ENCODE data around the gene ARFGAP1.

ARFGAP1 gene

DNA sequence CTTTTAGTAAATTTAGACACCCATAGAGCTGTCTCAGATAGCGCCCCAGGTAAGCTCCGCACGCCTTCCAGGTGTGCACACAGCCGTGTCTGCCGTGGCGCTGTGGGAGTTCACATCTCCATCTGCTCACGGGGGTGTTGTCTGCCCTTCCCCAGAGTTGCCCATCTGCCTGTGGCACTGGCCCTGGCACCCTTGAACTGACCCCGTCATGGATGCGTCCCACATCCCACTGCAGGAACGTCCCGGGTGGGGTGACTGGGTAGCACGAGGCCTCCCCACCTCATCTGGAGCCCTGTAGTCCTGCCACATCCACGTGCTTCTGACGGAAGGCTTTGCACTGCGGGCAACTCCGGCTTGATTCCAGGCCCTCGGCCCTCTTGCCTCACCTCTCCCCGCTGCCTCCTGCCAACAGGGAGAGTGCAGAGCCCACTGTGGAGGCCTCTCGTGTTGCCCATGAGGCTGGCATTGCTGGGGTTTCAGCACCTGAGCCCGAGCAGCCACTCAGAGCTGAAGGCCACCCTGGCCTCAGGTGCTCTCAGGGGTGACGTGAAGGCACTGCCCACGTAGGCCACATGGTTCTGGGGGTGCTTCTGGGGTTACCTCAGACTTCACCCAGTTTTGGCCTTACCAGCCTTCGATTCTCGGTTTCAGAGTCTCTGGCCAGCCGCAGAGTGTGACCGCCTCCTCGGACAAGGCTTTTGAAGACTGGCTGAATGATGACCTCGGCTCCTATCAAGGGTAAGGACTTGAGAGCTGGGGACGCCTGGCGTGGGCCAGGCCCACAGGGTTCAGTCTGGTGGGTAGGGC is 5.1 kb downstream of the ARFGAP1 start:
- no peak for DNase-seq (ENCODE audit: low read depth in 2 of 2)

GRCh38 chr20:63278661-63279060 is 6.0 kb downstream of the ARFGAP1 start:
- DNase-seq (ENCODE audit: low read depth in 2 of 2), result no peak

- DNase-seq (ENCODE audit: low read depth in 2 of 2), result no peak
These were observed 7.3 kb downstream of the ARFGAP1 start for GRCh38 chr20:63279931-63280330.

- no peak for DNase-seq (ENCODE audit: low read depth in 2 of 2)
These were observed 7.8 kb downstream of the ARFGAP1 start for GRCh38 chr20:63280371-63280770.

DNA sequence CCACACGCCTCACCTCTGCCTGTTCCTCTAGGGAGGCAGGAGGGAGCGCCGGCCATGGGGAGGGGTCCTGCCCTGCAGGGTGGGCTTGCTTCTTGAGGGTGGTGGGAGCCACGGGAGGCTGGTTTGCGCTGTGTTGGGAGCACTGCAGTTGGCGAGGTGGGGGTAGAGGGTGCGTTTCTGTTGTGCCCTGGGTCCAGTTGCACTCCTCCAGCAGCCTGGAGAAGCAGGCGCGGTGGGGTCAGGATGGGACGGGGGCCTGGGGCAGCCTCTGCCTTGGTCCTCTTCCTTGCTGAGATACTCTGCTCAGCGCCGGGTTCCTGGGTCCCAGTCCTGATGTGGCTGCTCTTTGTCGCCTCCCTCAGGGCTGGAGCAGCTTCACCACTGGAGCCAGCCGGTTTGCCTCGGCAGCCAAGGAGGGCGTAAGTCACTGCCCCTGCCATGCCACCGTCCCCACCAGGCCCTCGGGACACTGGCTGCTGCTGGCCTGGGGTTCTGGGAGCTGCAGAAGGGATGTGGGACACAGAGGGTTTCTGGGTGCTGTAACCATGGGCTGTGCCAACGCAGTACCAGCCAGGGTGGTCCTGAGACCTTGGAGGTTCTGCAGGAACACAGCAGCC is 8.4 kb downstream of the ARFGAP1 start:
- DNase-seq (ENCODE audit: low read depth in 2 of 2), result no peak

- no peak for DNase-seq (ENCODE audit: low read depth in 2 of 2)
These were observed 9.4 kb downstream of the ARFGAP1 start for GRCh38 chr20:63281742-63282665.

DNA sequence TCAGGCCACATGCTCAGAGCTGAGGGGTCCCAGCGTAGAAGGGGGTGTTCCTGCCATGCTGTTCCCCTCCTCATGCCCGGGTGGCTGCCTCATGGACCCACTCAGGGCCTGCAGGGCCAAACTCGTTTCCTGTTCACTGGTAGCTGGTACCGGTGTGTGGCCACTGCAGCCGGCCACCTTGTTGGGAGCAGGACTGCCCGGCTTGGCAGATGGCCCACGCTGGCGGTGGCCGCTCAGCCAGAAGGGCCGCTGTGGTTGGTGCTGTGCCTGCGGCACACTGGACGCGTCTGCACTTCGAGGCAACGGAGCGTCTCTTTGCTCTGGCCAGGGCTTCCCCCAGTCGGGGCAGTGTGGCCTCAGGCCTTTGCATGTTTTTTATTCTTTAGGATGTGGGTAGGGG is 10.3 kb downstream of the ARFGAP1 start:
- DNase-seq (ENCODE audit: low read depth in 2 of 2), result no peak

DNA sequence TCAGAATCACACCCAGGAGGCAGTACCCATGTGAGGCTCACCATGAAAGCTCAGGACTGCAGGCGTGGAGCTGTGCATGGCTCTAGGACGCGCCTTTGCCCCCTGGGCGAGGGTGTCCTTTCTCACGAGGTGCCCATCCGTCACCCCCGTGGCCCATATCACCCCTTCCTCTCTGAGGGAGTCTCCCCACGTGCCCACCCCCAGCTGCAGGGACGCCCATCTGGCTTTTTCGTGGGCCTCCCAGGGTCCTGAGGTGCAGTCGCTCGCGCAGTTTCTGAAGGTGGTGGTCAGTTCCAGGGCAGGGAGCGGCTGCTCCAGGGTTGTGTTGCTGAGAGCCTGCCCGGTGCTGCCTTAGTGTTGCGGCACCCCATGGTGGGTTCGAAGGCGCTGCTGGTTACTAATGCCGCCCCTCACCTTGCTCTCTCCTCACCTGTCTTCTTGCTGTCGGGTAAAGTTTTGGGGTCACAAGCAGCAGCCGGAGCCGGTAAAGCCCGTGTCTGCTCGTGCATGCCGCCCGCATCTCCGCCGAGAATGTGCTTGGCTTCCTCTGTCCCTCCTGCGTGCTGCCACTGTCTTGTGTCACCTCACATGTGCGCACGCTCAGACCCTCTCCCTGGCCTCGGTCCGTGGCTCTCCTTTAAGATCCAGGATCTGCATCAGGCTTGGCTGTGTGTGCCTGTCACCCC is 10.9 kb downstream of the ARFGAP1 start:
- no peak for DNase-seq (ENCODE audit: low read depth in 2 of 2)

DNA sequence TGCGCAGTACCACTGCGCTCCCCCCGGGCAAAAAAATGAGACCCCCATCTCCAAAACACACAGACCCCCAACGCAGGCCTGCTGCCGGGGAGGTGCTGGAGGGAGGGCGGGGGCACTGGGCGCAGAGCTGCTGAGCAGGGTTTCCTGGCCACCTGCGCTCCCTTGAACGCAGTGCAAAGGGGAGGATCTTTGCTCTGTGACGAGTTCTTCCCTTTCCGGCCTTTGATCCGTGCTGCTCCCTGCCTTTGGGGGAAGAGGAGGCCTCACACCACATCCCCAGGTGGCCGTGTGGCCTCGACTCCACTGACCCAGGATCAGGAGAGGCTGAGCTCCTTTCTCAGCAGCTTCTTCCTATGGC is 11.4 kb downstream of the ARFGAP1 start:
- DNase-seq (ENCODE audit: low read depth in 2 of 2), result no peak

DNA sequence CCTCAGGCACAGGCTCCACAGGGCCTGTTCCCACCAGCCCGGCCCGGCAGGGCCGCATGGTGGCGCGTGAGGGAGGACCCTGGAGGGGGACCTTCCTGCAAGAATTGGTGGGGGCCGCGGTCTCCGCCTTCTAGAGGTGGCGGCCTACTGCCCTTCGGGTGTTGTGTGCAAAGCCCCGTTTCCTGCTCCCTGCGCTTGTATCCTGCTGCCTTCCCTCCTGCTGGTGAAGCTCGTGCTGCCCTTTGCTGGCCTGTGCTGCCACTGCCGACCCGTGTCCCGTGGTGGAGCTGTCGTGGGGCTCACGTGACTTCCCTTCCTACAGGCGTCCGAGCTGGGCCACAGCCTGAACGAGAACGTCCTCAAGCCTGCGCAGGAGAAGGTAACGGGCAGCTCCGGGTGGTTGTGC is 11.9 kb downstream of the ARFGAP1 start:
- DNase-seq (ENCODE audit: low read depth in 2 of 2), result no peak

GRCh38 chr20:63284981-63285524 is 12.4 kb downstream of the ARFGAP1 start:
- no peak for DNase-seq (ENCODE audit: low read depth in 2 of 2)

GRCh38 chr20:63285636-63286615 is 13.3 kb downstream of the ARFGAP1 start:
- no peak for DNase-seq (ENCODE audit: low read depth in 2 of 2)

- DNase-seq (ENCODE audit: low read depth in 2 of 2), result no peak
These were observed 14.4 kb downstream of the ARFGAP1 start for GRCh38 chr20:63286781-63287696.

DNA sequence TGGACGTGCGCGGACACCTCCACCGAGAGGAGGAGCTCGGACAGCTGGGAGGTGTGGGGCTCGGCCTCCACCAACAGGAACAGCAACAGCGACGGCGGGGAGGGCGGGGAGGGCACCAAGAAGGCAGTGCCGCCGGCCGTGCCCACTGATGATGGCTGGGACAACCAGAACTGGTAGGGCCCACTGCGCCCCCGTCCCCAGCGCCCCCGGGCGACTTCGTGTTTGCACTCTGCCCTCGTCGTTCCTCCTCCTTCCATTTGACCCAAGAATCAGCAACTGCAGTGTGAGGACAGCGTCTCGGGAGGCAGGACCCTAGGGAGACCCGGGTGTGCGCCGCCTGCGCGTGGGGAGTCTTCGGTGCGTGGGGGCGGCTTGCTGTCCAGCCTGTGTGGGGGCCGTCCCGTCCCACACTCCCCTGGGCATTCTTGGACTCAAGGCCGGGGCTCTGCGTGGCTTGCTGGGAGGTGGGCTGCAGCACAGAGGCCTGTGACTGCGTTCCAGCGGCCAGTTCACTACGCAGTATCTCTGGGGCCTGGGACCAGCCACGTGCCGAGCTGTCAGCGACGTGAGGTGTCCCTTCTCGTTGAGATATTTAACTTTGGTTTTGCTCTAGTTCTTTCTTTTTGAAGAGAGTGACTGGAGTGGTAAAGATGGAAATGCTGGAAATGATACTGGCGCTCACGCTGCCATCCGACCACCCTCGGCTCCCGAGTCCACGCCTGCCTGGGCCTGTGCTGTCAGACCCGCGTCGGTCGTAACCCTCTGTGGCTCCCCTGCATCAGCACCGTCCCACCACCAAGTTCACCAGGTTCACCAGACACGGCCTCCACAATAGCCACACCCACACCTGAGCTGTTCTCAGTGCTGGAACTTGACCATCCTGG is 15.3 kb downstream of the ARFGAP1 start:
- no peak for DNase-seq (ENCODE audit: low read depth in 2 of 2)

- no peak for DNase-seq (ENCODE audit: low read depth in 2 of 2)
These were observed 16.1 kb downstream of the ARFGAP1 start for GRCh38 chr20:63288581-63289251.

DNA sequence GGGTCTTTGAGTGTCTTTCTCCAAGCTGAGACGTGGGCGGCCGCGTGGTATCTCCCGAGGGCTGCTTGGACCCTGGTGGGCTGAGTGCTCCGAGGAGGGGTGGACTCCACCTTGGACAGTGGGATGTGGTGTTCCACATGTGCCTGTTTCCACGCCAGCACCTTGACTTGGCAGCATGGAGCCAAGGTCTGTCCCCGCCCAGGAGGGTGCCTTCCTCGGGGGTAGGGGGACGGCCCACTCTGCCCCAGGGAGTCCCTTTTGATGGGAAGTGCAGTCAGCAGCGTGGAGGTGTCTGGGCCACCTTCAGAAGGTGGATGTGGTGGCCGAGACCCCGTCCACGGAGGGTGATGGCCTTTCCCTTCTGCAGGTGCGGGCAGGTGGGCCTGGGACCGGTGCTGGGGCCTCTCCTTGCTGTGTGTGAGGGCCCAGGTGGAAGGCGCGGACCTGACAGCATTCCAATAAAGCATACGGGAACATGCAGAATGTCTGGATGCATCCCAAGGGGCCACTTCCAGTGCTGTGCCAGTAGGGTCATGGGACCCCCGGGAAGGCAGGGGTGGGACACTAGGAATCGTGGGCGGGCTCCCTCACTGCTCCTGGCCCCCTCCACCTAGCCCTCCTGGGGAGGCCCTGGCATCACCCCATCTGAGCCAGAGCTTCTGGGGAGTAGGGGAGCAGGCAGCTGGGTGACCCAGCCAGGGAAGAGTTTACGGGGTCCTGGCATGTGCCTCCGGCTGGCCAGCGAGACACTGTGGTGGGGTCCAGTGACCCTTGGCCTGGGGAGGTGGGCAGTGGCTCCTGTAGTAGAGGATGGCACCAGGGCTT is 16.9 kb downstream of the ARFGAP1 start:
- DNase-seq (ENCODE audit: low read depth in 2 of 2), result no peak

DNA sequence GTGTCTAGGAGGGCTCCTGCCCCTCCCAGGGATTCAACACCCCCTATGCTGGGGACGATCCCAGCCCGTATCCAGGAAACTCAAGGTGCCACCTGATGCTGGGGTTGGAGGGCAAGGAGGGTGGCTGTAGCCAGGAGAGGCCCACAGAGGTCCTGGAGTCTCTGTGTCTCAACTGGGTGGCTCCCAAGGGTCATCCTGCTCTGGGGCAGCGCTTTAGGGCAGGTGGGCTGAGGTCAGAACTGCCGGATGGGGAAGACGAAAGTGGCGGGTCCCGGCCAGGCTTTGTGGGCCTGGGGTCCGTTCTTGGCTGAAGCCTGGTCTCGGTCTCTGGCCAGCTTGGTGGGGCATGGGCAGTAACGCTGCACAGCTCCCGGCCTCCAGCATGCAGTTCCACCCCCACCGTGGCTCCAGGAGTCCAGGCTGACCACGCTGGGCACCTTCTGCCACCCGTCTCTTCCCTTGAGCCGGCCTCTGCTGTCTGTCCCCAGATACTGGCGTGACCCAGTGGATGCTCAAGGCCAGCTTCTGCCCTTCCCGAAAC is 17.6 kb downstream of the ARFGAP1 start:
- no peak for DNase-seq (ENCODE audit: low read depth in 2 of 2)

Data from activated CD4-positive, alpha-beta T cell treated with anti-CD3 and anti-CD28 coated beads for 24 hours (primary cell).